Activated naive CD8-positive, alpha-beta T cell treated with anti-CD3 and anti-CD28 coated beads for 36 hours (primary cell): ENCODE data around the gene MYO16. TPM values are rescaled to one million over a fixed set of nuclear protein-coding genes. Genes with fewer than 3 reads are reported as not detected.
"Not testable (repeated sequence)": the region's sequence is repeated elsewhere in the genome, so short reads cannot be mapped to it uniquely, and the experiment has no call there.

Experiments
- DNase-seq: peaks from one replicate; pipeline ENCODE4 v3.0.0; 2021
- H3K27ac Mint-ChIP-seq: one replicate; pipeline ENCODE4 v1.8.0; 2022; ENCODE audit warnings: mild to moderate bottlenecking, moderate library complexity, mixed read lengths
- H3K27me3 Mint-ChIP-seq: one replicate; pipeline ENCODE4 v1.8.0; 2022; ENCODE audit warnings: mild to moderate bottlenecking, mixed read lengths
- H3K36me3 Mint-ChIP-seq: one replicate; pipeline ENCODE4 v1.8.0; 2021; ENCODE audit warnings: mild to moderate bottlenecking, mixed read lengths
- H3K4me1 Mint-ChIP-seq: one replicate; pipeline ENCODE4 v1.8.0; 2021; ENCODE audit warnings: mixed read lengths
- H3K4me3 Mint-ChIP-seq: one replicate; pipeline ENCODE4 v1.8.0; 2022; ENCODE audit warnings: mild to moderate bottlenecking, moderate library complexity, mixed read lengths
- H3K9me3 Mint-ChIP-seq: one replicate; pipeline ENCODE4 v1.8.0; 2022; ENCODE audit warnings: mixed read lengths
- total RNA-seq, 2 experiments: library from RNA; stranded (reverse); gene quantifications; one replicate each; pipeline ENCODE4 v1.2.3, GENCODE V29; 2021

Gene MYO16
- total RNA-seq, 2 experiments from 2014 or later, result not detected

DNA sequence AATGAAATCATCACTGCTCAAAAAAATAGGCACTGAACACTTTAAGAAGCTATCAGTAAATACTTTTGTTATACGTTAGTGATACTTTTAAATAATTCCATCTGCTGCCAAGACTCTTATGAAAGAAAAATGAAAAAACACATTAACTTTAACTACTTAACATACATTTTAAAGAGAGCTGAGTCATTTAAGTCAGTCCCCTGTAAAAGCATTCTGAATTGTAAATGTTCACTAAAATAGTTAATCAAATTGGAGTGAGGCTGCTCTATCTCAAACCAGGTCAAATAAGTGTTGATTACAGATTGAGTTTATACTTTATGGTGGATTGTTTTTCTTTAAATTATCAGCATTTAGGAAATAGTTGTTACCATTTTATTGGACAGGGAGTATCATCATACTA lies 274.2 kb downstream of the MYO16 start:
- Mint-ChIP-seq H3K27me3 (peaks cover 5% of the 10 kb centered on the region), H3K9me3 (no peaks in the 10 kb centered on the region), H3K36me3 (no peaks in the 10 kb centered on the region), H3K4me3 (no peak overlapping the region), H3K27ac (no peak overlapping the region), H3K4me1 (no peaks in the 10 kb centered on the region)
- DNase-seq, result no peak

- H3K4me1 Mint-ChIP-seq, result peaks cover 14% of the 10 kb centered on the region
- DNase-seq, result no peak
- H3K9me3 Mint-ChIP-seq, result no peaks in the 10 kb centered on the region
- H3K27me3 Mint-ChIP-seq, result peaks cover 12% of the 10 kb centered on the region
- no peak overlapping the region for H3K27ac Mint-ChIP-seq
- H3K4me3 Mint-ChIP-seq, result no peak overlapping the region
- no peaks in the 10 kb centered on the region for H3K36me3 Mint-ChIP-seq
Measured at GRCh38 chr13:108911807-108912206, 282.4 kb downstream of the MYO16 start.

DNA sequence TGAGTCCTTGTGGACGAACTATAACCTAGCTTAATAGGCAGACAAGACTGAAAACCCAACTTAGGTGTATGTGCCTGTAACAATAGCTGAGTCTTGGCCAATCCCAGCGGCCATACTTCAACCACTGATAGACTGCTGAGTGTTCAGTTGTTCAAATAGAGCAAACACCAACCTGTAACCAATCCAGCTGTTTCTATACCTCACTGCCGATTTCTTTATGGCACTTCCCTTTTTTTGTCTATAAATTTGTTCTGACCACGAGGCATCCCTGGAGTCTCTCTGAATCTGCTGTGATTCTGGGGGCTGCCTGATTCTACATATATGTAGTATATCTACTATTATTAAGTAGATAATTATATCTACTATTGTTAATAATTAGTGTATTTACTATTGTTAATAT lies 284.3 kb downstream of the MYO16 start:
- DNase-seq, H3K27ac Mint-ChIP-seq, H3K9me3 Mint-ChIP-seq, H3K36me3 Mint-ChIP-seq, H3K4me3 Mint-ChIP-seq: not testable (repeated sequence)
- H3K27me3 Mint-ChIP-seq, result peaks cover 12% of the 10 kb centered on the region
- H3K4me1 Mint-ChIP-seq, result peaks cover 14% of the 10 kb centered on the region

DNA sequence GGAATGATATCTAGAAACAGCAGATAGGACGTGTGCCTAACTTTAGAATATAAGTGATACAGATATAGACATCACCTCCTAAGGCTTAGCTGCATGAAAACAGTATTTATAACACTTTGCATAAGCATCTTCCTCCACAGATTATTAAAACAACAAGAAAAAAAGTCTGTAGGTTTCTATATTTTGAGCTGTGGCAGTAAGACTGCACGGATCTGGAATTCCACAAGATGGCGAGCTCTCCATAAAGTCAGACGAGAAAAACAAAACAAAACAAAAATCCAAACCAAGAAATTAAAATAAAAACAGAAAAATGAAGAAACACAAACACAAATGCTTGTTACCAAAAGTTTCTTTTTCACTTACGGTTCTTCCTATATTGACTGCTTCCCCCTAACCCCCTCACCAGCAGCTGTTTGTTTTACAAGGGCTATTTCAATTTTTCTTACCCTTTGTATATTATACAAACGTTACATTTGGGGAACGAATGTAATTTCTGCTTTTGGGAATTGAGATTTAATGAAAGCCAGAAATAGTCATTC lies 285.8 kb downstream of the MYO16 start:
- H3K27ac Mint-ChIP-seq, result peak overlapping the region; percentile 89
- peaks cover 14% of the 10 kb centered on the region for H3K4me1 Mint-ChIP-seq
- no peaks in the 10 kb centered on the region for H3K36me3 Mint-ChIP-seq
- H3K27me3 Mint-ChIP-seq, result peaks cover 12% of the 10 kb centered on the region
- H3K4me3 Mint-ChIP-seq, result peak overlapping the region; percentile 57
- H3K9me3 Mint-ChIP-seq, result no peaks in the 10 kb centered on the region
- DNase-seq, result no peak

GRCh38 chr13:108915634-108916512 lies 286.5 kb downstream of the MYO16 start:
- no peaks in the 10 kb centered on the region for H3K9me3 Mint-ChIP-seq
- peaks cover 12% of the 10 kb centered on the region for H3K27me3 Mint-ChIP-seq
- H3K4me1 Mint-ChIP-seq, result peaks cover 14% of the 10 kb centered on the region
- peak overlapping the region; percentile 89 for H3K27ac Mint-ChIP-seq
- DNase-seq, result peak; percentile 84
- peak overlapping the region; percentile 69 for H3K4me3 Mint-ChIP-seq
- H3K36me3 Mint-ChIP-seq, result no peaks in the 10 kb centered on the region

GRCh38 chr13:108917581-108917980 lies 288.2 kb downstream of the MYO16 start:
- H3K4me3 Mint-ChIP-seq, result no peak overlapping the region
- peaks cover 4% of the 10 kb centered on the region for H3K27me3 Mint-ChIP-seq
- no peak for DNase-seq
- H3K9me3 Mint-ChIP-seq, result no peaks in the 10 kb centered on the region
- H3K36me3 Mint-ChIP-seq, result no peaks in the 10 kb centered on the region
- peaks cover 14% of the 10 kb centered on the region for H3K4me1 Mint-ChIP-seq
- H3K27ac Mint-ChIP-seq, result no peak overlapping the region

DNA sequence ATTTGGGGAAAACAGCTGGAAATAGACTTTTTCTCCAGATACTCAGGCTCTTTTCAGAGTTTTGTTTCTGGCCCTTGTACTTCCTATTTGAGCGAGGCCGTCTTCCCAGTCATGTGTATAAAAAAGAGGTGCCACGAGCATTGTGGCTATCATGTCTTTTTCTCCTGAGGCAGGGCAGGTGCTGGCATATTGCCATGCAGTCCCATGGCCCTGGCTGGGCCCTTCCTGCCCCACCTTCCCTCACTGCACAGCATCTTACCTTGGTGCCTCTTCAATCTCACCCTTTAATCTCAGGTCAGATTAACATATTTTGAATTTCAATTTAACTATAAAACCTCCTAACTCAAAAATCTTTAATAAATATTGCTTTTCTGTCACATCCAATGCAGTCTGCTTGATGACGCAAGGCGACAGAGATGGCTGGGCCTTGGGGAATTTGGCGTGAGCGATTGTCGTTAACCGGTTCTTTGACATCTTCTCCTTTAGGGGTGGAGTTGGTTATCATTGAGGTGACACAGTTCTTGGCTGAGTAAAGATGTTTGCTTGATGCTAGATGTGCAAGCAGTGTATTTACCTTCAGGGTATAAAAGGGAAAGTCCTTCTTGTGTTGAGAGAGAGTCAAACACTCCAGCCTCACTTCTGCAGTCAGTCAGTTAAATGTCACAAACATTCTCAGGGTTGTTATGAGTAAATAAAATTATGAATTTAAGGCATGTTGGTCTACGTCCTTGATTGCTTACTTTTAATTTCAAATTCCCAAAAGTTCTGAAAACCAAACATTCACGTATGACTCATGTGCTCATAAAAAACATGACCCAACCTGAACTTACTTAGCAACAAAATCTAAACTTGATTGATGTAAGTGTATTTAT lies 289.9 kb downstream of the MYO16 start:
- DNase-seq, result no peak
- Mint-ChIP-seq H3K36me3 (no peaks in the 10 kb centered on the region), H3K4me3 (no peak overlapping the region), H3K4me1 (peaks cover 14% of the 10 kb centered on the region), H3K9me3 (no peaks in the 10 kb centered on the region), H3K27me3 (peaks cover 4% of the 10 kb centered on the region), H3K27ac (no peak overlapping the region)

- Mint-ChIP-seq H3K27ac (no peak overlapping the region), H3K4me1 (peaks cover 13% of the 10 kb centered on the region), H3K27me3 (peaks cover 4% of the 10 kb centered on the region), H3K36me3 (no peaks in the 10 kb centered on the region), H3K9me3 (no peaks in the 10 kb centered on the region), H3K4me3 (no peak overlapping the region)
- no peak for DNase-seq
Measured at GRCh38 chr13:108920137-108920536, 290.7 kb downstream of the MYO16 start.

DNA sequence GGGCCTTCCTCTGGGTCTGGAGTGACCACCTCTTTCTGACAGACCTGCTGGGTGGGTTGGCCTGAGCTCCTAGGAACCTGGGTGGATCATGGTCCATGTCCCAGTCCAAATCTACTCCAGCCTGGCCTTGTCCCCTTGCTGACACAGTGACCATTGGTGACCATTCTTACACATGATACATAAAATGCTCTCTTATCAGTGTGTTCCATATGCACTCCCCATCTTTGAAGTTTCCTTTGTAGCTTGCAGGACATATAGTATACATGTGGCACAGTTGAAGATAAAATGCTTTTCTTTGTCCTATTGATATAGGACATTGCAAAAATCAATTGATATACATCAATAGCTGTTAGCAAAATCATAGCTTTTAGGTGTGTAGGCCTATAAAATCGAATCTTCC lies 291.8 kb downstream of the MYO16 start:
- no peak for DNase-seq
- no peak overlapping the region for H3K27ac Mint-ChIP-seq
- H3K4me3 Mint-ChIP-seq, result no peak overlapping the region
- H3K9me3 Mint-ChIP-seq, result no peaks in the 10 kb centered on the region
- peaks cover 2% of the 10 kb centered on the region for H3K27me3 Mint-ChIP-seq
- no peaks in the 10 kb centered on the region for H3K36me3 Mint-ChIP-seq
- H3K4me1 Mint-ChIP-seq, result peaks cover 2% of the 10 kb centered on the region

DNA sequence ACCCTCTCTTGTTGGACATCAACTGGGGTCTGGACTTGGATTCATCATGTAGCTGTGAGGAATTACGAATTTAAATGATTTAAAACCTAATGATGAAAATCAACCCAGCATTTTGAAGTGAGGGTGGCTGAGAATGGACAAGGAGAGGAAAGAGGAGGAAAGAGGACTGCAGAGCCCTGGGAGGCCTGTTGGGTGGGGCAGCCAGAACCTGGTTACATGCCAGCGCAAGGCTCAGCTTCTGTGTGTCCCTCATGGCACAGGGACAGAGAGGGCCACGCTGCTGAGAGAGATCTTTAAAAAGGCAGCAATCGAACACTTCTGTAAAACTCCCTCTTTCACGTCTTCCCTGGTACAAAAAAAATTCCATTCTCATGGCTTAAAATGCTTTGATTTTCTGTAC lies 292.7 kb downstream of the MYO16 start:
- H3K4me1 Mint-ChIP-seq, result no peaks in the 10 kb centered on the region
- no peak for DNase-seq
- no peaks in the 10 kb centered on the region for H3K36me3 Mint-ChIP-seq
- H3K27me3 Mint-ChIP-seq, result no peaks in the 10 kb centered on the region
- no peak overlapping the region for H3K27ac Mint-ChIP-seq
- no peaks in the 10 kb centered on the region for H3K9me3 Mint-ChIP-seq
- no peak overlapping the region for H3K4me3 Mint-ChIP-seq

DNA sequence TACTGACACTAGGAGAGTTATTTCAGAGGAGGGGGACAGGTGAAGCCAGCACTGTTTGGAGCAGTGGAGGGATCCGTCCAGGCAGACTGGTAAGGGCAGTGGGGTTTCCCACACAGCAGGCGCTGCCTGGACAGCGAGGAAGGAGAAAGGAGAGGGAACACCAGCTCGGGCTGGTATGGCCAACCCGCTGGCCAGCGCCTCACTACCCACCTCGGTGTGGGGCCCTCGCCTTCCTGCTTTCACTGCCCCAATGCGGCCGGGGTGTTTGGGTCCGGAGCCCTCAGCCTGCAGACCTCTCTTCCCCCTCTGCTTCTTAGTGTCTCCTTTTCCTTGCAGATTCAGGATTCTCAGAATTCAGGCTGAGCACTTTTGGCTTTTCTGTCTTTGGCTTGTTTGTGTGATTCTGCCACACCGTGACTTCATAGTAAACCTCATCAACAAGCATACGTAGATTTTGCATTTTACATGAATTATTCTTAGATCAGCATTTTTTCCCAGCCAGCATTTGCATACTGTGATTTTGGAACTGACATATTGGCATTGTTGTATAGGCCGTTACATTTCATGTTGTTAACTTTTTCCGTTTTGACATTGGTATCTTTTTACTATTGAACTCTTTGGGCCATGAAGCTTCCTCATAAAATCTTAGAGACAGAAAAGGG lies 294.1 kb downstream of the MYO16 start:
- H3K4me1 Mint-ChIP-seq, result no peaks in the 10 kb centered on the region
- H3K27me3 Mint-ChIP-seq, result no peaks in the 10 kb centered on the region
- no peak overlapping the region for H3K4me3 Mint-ChIP-seq
- H3K36me3 Mint-ChIP-seq, result no peaks in the 10 kb centered on the region
- no peak overlapping the region for H3K27ac Mint-ChIP-seq
- DNase-seq, result no peak
- no peaks in the 10 kb centered on the region for H3K9me3 Mint-ChIP-seq

DNA sequence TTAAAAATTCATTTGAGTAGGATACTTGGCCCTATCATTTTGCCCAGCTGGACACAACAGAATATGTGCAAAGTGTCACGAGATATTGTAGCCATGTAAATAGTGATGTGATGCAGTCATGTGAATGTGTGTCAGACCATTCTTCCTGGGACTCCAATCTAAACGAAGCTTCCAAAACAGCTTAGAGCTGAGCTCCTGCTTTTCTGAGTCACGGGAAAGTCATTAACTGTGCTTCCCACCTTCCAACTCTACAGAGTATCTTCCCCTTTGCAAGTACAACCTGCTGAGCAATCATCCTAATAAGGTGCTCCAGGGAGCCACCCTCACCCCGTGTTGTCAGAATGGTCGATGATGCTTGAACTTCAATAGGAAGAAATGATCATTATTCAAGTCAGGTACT lies 294.7 kb downstream of the MYO16 start:
- no peak overlapping the region for H3K27ac Mint-ChIP-seq
- no peaks in the 10 kb centered on the region for H3K36me3 Mint-ChIP-seq
- DNase-seq, result no peak

GRCh38 chr13:108924541-108924940 lies 295.1 kb downstream of the MYO16 start:
- no peaks in the 10 kb centered on the region for H3K4me1 Mint-ChIP-seq
- H3K4me3 Mint-ChIP-seq, result no peak overlapping the region
- H3K27me3 Mint-ChIP-seq, result peaks cover 3% of the 10 kb centered on the region
- DNase-seq, result no peak
- no peaks in the 10 kb centered on the region for H3K36me3 Mint-ChIP-seq
- no peaks in the 10 kb centered on the region for H3K9me3 Mint-ChIP-seq
- H3K27ac Mint-ChIP-seq, result no peak overlapping the region

More for the DNA sequence above, 294.7 kb downstream of the MYO16 start:
- Mint-ChIP-seq H3K4me3 (no peak overlapping the region), H3K9me3 (no peaks in the 10 kb centered on the region), H3K27me3 (no peaks in the 10 kb centered on the region), H3K4me1 (no peaks in the 10 kb centered on the region)

DNA sequence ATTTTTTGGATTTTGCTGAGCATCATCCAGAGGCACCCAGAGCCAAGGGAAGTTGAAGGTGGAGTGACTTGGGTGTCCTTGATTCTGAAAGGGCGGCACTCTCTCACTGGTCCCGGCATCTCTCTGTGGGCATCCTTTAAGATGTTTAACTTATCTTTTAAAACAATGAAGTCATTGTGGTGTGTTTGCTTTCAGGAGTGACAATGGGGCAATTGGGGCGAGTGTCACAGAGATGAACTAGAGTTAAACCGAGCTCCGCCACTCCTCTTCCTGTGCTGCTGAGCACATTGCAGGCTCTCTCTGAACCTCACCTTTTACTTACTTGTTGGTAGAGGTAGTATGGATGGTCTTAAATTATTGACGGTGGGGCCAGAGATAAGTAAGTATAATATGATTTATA lies 295.7 kb downstream of the MYO16 start:
- Mint-ChIP-seq H3K4me3 (no peak overlapping the region), H3K9me3 (no peaks in the 10 kb centered on the region), H3K4me1 (no peaks in the 10 kb centered on the region), H3K27ac (no peak overlapping the region), H3K36me3 (no peaks in the 10 kb centered on the region), H3K27me3 (peaks cover 4% of the 10 kb centered on the region)
- no peak for DNase-seq

DNA sequence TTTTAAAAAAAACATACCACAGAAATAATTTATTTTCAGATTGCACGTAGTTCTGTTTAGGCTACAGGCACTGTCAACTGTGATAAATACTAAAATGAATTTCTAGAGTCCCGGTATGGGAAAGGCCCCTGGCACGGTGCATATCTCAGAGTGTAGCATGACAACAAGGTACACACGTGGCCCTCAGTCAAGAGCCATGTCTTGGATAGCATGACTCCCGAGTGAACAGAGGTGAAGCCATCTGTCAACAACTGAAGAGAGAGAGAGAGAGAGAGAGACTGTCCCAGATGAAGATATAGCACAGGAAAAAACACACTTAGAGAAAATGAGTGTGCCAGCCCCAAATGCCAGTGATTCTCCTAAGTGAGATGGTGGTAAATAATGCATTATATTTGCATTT lies 297.5 kb downstream of the MYO16 start:
- H3K4me1 Mint-ChIP-seq, result no peaks in the 10 kb centered on the region
- no peak overlapping the region for H3K27ac Mint-ChIP-seq
- H3K9me3 Mint-ChIP-seq, result no peaks in the 10 kb centered on the region
- no peak overlapping the region for H3K4me3 Mint-ChIP-seq
- DNase-seq, result no peak
- H3K36me3 Mint-ChIP-seq, result no peaks in the 10 kb centered on the region
- H3K27me3 Mint-ChIP-seq, result peaks cover 5% of the 10 kb centered on the region
